Activated T-cell treated with anti-CD3 and anti-CD28 coated beads for 4 hours (primary cell): ENCODE data around the gene CLRN3.

Experiments used
- DNase-seq: peaks from one replicate; pipeline ENCODE4 v3.0.0-alpha.2; 2020

CLRN3 gene

GRCh38 chr10:127872871-127873600, 19.7 kb downstream of the CLRN3 start:
- no peak for DNase-seq

GRCh38 chr10:127872011-127872761, 20.6 kb downstream of the CLRN3 start:
- DNase-seq: no peak

GRCh38 chr10:127871631-127872010, 21.1 kb downstream of the CLRN3 start:
- DNase-seq: no peak

- no peak for DNase-seq
Measured at GRCh38 chr10:127869329-127869728, 23.4 kb downstream of the CLRN3 start.

- DNase-seq: no peak
Measured at GRCh38 chr10:127867805-127868204, 24.9 kb downstream of the CLRN3 start.

- DNase-seq: no peak
Measured at GRCh38 chr10:127866276-127867013, 26.3 kb downstream of the CLRN3 start.

GRCh38 chr10:127863231-127863825, 29.4 kb downstream of the CLRN3 start:
- DNase-seq: no peak

- DNase-seq: no peak
Measured at GRCh38 chr10:127860592-127860991, 32.1 kb downstream of the CLRN3 start.

GRCh38 chr10:127855976-127856375, 36.8 kb downstream of the CLRN3 start:
- DNase-seq: no peak

GRCh38 chr10:127855591-127855881, 37.2 kb downstream of the CLRN3 start:
- no peak for DNase-seq

GRCh38 chr10:127854769-127855590, 37.8 kb downstream of the CLRN3 start:
- no peak for DNase-seq

GRCh38 chr10:127853868-127854768, 38.6 kb downstream of the CLRN3 start:
- peak; percentile 9 for DNase-seq

- no peak for DNase-seq
Measured at GRCh38 chr10:127852456-127852855, 40.3 kb downstream of the CLRN3 start.

- no peak for DNase-seq
Measured at GRCh38 chr10:127851661-127852194, 41.0 kb downstream of the CLRN3 start.

- DNase-seq: no peak
Measured at GRCh38 chr10:127850944-127851343, 41.8 kb downstream of the CLRN3 start.

- DNase-seq: no peak
Measured at GRCh38 chr10:127849921-127850320, 42.8 kb downstream of the CLRN3 start.

- DNase-seq: no peak
Measured at GRCh38 chr10:127849224-127849623, 43.5 kb downstream of the CLRN3 start.

GRCh38 chr10:127848226-127848625, 44.5 kb downstream of the CLRN3 start:
- no peak for DNase-seq

GRCh38 chr10:127845756-127846155, 47.0 kb downstream of the CLRN3 start:
- no peak for DNase-seq

- no peak for DNase-seq
Measured at GRCh38 chr10:127840884-127841283, 51.9 kb downstream of the CLRN3 start.

- DNase-seq: no peak
Measured at GRCh38 chr10:127836966-127837365, 55.8 kb downstream of the CLRN3 start.
